H1 (cell line): Measurements from ENCODE around the gene PCNX1.
A peak's percentile ranks its signal among the peaks of the same experiment; 100 is the strongest.

ENCODE experiments used
- EZH2 ChIP-seq: fragments of 200-600 bp; sonication (generic); IDR thresholded peaks from 2 replicates; pipeline ENCODE4 v1.7.1; 2012; ENCODE audit warnings: low read depth, mild to moderate bottlenecking, moderate library complexity, low read length, inconsistent platforms; ENCODE audit not compliant: severe bottlenecking
- GABPA ChIP-seq: IDR thresholded peaks from 2 replicates; pipeline ENCODE4 v1.6.1; 2011; ENCODE audit warnings: mild to moderate bottlenecking, low read length, moderate library complexity, borderline replicate concordance; ENCODE audit not compliant: insufficient read depth
- POLR2A ChIP-seq, 2 experiments: IDR thresholded peaks; 1 replicate in 1 of 2; 2 replicates in 1 of 2; pipeline ENCODE4 v1.6.1; 2011; ENCODE audit warnings: low read depth in 2 of 2, low read length in 2 of 2, mild to moderate bottlenecking in 2 of 2; ENCODE audit errors: control extremely low read depth in 1 of 2
- RAD21 ChIP-seq, 2 experiments: IDR thresholded peaks in 1 of 2; conservative IDR thresholded peaks in 1 of 2; 2 replicates each; pipeline ENCODE4 v1.6.1; 2011; ENCODE audit warnings: low read depth in 2 of 2, low read length in 2 of 2, improper control_type of control experiment in 1 of 2, inconsistent platforms in 1 of 2, mild to moderate bottlenecking in 1 of 2, moderate library complexity in 1 of 2
- RFX5 ChIP-seq: IDR thresholded peaks from 2 replicates; pipeline ENCODE4 v1.6.1; 2011; ENCODE audit warnings: low read depth, low read length, improper control_type of control experiment, borderline replicate concordance
- SIN3A ChIP-seq, 2 experiments: IDR thresholded peaks in 1 of 2; conservative IDR thresholded peaks in 1 of 2; 2 replicates each; pipeline ENCODE4 v1.6.1; 2011 to 2012; ENCODE audit warnings: low read length in 2 of 2, improper control_type of control experiment in 1 of 2, low read depth in 1 of 2, mild to moderate bottlenecking in 1 of 2
- SP2 ChIP-seq: IDR thresholded peaks from 2 replicates; pipeline ENCODE4 v1.6.1; 2012; ENCODE audit warnings: mild to moderate bottlenecking, low read length, inconsistent platforms
- TAF1 ChIP-seq: IDR thresholded peaks from 2 replicates; pipeline ENCODE4 v1.6.1; 2011; ENCODE audit warnings: mild to moderate bottlenecking, low read depth, low read length
- YY1 ChIP-seq: IDR thresholded peaks from 2 replicates; pipeline ENCODE4 v1.6.1; 2011; ENCODE audit warnings: low read depth, mild to moderate bottlenecking, low read length
- TF ChIP-seq, protein P1 (sequence below), 3 experiments: IDR thresholded peaks; 1 replicate in 2 of 3; 2 replicates in 1 of 3; pipeline versions ENCODE4 v1.5.1 to v1.6.1; 2011; ENCODE audit warnings: low read length in 3 of 3, mild to moderate bottlenecking in 3 of 3, inconsistent platforms in 2 of 3, low read depth in 1 of 3, moderate library complexity in 1 of 3; ENCODE audit not compliant: insufficient read depth in 1 of 3; ENCODE audit errors: control extremely low read depth in 1 of 3
- TF ChIP-seq, protein P2 (sequence below): IDR thresholded peaks from 2 replicates; pipeline ENCODE4 v1.6.1; 2011; ENCODE audit warnings: low read length, improper control_type of control experiment
- TF ChIP-seq, protein P3 (sequence below): IDR thresholded peaks from 2 replicates; pipeline ENCODE4 v1.6.1; 2012; ENCODE audit warnings: inconsistent platforms

DNA sequence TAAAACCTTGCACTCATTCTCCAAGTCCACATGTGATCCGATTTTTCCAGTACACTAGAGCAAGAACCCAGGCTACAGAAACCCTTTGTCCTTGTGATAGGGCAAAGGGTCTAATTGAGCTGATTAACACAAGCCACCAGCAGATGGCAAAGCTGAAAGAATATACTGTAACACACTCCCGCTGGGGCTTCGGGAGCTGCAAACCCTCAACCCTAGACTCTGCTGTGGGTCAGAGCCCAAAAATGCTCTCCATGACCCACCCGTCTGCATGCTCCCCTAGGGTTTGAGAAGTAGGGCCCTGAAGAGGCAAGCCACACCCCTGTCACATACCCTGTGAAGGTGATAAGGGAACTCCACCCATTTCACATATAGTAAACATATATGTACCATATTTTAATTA lies 33.6 kb upstream of the PCNX1 start:
- no peak for TF ChIP-seq EZH2
- TF ChIP-seq, protein P1, sequence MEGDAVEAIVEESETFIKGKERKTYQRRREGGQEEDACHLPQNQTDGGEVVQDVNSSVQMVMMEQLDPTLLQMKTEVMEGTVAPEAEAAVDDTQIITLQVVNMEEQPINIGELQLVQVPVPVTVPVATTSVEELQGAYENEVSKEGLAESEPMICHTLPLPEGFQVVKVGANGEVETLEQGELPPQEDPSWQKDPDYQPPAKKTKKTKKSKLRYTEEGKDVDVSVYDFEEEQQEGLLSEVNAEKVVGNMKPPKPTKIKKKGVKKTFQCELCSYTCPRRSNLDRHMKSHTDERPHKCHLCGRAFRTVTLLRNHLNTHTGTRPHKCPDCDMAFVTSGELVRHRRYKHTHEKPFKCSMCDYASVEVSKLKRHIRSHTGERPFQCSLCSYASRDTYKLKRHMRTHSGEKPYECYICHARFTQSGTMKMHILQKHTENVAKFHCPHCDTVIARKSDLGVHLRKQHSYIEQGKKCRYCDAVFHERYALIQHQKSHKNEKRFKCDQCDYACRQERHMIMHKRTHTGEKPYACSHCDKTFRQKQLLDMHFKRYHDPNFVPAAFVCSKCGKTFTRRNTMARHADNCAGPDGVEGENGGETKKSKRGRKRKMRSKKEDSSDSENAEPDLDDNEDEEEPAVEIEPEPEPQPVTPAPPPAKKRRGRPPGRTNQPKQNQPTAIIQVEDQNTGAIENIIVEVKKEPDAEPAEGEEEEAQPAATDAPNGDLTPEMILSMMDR (IDR thresholded peaks at IDR 0.05; ENCODE audit: control extremely low read depth in 1 of 3, insufficient read depth in 1 of 3, low read depth in 1 of 3, low read length in 3 of 3) = peak in 2 of 3 experiments; percentile 4 to 8; a peak in 1 of 4 replicates
- no peak for TF ChIP-seq RFX5
- no peak for TF ChIP-seq SIN3A (conservative IDR thresholded peaks at IDR 0.05 in 1 of 2, IDR thresholded peaks at IDR 0.05 in 1 of 2; ENCODE audit: low read depth in 1 of 2, low read length in 2 of 2)
- TF ChIP-seq RAD21 (IDR thresholded peaks at IDR 0.05 in 1 of 2, conservative IDR thresholded peaks at IDR 0.05 in 1 of 2; ENCODE audit: low read depth in 2 of 2, low read length in 2 of 2) = peak in 1 of 2 experiments; percentile 16; a peak in 2 of 4 replicates
- no peak for TF ChIP-seq POLR2A (IDR thresholded peaks at IDR 0.05; ENCODE audit: control extremely low read depth in 1 of 2, low read depth in 2 of 2, low read length in 2 of 2)
- TF ChIP-seq GABPA = no peak
- TF ChIP-seq, protein P2, sequence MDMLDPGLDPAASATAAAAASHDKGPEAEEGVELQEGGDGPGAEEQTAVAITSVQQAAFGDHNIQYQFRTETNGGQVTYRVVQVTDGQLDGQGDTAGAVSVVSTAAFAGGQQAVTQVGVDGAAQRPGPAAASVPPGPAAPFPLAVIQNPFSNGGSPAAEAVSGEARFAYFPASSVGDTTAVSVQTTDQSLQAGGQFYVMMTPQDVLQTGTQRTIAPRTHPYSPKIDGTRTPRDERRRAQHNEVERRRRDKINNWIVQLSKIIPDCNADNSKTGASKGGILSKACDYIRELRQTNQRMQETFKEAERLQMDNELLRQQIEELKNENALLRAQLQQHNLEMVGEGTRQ = no peak
- TF ChIP-seq TAF1 = no peak
- no peak for TF ChIP-seq SP2
- TF ChIP-seq YY1 = no peak
- TF ChIP-seq, protein P3, sequence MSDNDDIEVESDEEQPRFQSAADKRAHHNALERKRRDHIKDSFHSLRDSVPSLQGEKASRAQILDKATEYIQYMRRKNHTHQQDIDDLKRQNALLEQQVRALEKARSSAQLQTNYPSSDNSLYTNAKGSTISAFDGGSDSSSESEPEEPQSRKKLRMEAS = no peak
